ENCODE results near the gene MYOF.
A peak's percentile ranks its signal among the peaks of the same experiment; 100 is the strongest.
"Not testable (repeated sequence)": the region's sequence is repeated elsewhere in the genome, so short reads cannot be mapped to it uniquely, and the experiment has no call there.

Gene MYOF

DNA sequence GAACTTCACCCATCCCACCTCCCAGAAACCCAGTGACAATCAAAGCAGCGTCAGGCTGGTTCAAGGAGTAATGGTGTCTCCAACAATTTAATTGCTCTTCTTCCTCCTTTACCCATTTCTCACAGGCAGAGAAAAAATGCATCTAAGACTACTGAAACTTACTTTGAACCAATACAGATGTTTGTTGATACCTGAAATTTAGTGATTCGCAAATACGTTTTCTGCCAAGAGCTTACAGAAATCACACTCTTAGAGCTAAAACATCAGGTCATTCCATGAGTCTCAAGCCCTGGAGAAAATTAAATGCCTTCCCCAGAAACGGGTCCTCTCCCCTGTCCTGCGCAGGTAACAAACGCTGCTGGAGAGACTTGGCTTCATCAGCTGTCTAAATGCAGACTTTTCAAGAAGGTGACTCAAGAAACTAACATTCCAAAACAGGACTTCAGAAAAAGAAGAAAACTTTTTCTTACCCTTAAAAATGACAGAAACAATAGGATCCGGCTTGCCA, 443 bp downstream of the MYOF start:
- no peak for DNase-seq

DNA sequence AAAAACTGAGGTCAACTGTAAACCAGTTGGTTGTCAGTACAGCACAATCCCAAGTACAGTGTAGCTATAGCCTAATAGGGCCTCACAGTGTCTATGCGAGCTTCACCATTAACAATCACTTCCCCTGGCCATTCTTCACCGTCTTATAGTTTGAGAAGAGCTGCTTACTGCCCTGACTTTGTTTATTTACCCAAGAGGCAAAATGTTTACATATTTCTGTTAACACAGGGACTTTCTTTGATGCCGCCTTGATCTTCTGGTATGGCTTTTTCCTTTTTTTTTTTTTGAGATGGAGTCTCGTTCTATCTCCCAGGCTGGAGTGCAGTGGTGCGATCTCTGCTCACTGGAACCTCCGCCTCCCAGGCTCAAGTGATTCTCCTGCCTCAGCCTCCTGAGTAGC, 3.3 kb downstream of the MYOF start:
- no peak for DNase-seq

DNA sequence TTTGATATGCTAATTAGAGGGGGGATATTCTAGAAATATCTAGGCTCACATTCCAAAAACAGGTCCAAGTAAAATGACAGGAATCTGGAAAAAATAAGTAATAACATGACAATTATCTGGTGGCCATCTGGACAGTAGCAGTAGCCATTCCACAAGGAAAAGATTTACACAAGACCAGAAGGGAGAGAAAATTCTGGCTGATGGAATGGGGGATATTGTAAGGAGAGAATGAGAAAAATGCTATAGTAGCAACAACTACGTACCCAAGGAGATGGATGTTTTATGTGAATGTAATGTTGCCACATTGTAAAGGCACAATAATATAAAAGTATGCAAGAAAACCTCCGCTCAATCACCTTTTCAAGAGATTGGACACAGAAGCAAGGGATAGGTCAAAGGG, 5.4 kb downstream of the MYOF start:
- DNase-seq: no peak

DNA sequence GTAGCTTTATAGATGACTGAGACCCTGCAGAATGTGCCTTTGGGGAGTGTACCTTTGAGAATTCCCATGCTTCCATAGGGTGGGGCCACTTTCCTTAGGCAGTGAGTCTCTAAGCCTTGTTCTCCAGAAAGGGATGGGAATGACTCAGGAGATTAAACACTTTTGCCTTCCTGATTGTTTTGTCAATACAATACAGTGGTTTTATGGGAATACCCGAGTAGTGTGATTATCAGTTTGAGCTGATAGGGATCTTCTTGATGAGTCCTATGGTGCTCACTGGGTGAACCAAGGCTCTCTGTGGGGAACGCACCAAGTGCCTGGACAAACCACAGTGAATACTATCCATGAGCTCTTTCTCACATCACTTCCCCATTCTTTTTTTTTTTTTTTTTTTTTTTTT, 6.3 kb downstream of the MYOF start:
- no peak for DNase-seq

DNA sequence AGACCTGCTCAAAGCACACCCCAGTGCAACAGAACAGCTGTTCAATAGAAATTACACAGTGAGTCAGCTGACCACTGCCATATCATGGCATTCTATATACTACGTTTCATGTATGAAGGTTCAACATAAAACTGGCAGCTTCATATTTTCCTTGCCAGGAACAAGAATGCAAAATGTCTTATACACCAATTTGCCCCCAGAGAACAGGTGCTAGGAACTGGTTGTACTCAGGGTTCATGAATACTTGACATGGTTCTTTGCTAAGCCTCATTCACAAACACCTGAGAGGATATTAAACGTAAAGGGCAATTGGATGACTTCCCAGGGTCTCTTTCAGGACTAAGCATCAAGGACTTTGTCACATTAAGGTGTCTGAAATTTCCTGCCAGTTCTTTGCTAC, 6.9 kb downstream of the MYOF start:
- DNase-seq: no peak

DNA sequence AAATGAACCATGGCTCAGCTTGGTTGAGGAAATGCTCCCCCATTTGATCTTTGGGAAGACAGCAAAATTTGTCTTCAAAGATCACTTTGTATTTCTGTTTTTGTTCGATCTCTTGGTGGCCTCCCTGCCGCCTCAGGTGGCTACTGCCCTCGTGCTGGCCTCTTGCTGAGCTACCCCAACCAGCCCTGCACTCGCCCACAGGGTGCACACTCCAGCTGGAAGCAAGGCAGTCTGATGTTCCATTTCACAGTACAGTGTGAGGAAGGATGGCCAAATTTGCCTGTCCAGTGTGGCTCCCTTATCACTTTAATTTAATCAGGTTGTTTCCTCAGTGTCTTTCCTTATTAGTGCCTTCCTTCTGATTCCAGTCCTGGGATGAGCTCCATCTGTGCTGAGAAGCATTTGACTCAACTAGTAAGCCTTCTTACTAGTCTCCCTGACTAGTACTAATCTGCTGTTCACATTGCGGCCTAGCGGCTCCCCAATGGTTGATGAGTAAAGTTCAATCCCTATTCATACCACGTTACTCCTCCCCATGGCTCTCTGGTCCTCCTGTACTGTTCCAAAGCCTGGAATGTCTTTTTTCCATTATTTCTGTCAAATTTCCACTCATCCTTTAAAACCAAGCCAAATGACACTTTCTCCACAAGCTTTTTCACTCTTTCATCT, 8.2 kb downstream of the MYOF start:
- DNase-seq: no peak

DNA sequence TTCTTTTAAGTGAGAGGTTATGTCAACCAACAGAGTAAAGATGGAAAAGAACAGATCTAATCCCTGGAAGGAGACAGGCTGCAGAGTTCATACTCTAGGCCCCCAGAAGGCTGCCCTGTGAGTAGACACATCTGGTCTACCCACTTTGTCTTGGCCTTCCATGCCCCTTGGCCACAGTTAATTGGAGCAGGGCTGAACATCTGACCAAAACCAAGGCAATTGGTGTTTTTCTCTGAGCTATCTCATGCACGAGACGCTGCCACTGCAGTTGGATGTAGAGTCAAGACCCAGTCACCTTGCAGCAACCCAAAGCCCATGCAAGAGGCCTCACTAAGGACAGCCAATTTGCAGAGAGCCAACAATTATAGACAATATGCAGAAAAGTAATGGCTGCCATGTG, 9.0 kb downstream of the MYOF start:
- no peak for DNase-seq

DNA sequence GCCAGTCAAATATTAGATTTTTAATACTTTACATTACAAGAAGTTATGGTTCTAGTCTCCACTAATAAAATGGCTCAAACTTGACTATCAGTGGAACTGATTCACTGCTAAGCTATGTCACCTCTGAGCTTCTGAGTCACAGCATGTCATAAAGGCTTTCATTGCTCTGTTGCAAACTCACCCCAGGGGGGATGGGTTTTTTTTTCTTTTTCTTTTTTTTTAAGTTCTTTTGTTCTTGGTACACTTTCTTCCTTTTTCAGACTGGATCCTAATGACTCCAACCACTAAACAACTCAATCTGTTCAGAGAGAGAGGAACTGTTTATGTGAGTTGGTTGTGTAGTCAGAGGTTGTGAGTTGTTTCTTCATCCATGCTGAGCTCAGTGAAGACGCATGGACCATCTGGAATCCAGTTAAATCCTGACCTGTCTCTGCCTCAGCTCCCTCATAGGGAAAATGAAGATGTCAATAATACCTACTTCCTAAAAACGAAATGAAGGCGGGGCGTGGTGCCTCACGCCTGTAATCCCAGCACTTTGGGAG, 11.0 kb downstream of the MYOF start:
- DNase-seq: no peak

DNA sequence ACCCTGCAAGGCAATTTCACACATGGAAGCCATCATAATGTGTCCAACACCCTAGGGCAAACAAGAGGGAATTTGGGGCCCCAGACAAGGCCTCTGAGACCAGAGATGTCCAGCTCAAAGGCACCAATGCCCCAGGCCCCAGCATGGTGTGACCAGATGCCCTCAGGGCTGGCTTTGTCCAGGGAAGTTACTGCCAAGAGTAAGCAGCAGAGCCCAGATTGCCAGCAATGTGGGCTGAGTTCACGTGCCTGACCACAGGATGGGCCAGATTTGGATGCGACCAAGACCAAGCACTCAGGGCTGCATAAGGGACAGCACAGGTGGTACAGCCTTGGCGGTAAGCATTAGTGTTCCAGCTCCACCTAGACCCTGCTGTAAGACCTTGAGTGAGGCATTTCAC, 12.7 kb downstream of the MYOF start:
- no peak for DNase-seq

DNA sequence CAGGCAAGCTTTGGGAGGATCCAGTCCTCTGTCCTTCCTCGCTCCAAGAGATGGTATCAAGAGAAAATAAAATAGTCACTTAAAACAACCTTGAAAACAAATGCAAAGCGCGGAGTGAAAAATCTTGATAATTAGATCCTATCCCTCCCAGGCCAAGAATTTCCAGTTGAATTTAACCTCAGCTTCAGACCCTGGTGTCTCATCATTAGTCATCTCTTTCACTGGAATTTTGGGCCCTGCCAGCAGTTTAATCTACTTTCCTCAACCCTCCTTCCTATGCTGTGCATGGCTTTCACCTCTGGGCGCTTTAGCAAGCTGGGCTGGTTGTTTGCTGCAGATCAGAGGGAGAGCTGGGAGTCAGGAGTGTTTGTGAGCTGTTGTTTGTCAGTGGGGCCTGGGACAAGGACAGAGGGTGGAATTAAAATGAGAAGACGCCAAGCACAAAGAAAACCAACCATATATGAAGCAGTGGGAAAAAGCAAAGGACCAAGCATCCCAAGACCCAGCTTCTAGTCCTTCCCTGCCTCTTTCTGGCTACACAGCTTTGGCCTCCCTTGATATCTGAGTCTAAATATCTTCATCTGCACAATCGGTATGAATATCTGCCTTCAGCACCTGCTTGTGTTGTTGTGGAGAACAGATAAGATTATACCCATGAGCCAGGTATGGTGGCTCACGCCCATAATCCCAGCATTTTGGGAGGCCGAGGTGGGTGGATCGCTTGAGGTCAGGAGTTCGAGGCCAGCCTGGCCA, 13.5 kb downstream of the MYOF start:
- DNase-seq: no peak

DNA sequence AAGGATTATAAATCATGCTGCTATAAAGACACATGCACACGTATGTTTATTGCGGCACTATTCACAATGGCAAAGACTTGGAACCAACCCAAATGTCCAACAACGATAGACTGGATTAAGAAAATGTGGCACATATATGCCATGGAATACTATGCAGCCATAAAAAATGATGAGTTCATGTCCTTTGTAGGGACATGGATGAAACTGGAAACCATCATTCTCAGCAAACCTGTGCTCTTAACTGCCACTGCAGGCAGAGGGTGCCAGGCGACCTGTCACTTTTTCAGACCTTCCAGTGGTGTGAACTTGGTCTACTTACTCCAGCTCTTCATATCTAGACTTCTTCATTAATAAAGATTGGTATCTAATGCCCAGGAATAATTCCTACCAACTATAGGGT, 14.5 kb downstream of the MYOF start:
- not testable (repeated sequence) for DNase-seq

DNA sequence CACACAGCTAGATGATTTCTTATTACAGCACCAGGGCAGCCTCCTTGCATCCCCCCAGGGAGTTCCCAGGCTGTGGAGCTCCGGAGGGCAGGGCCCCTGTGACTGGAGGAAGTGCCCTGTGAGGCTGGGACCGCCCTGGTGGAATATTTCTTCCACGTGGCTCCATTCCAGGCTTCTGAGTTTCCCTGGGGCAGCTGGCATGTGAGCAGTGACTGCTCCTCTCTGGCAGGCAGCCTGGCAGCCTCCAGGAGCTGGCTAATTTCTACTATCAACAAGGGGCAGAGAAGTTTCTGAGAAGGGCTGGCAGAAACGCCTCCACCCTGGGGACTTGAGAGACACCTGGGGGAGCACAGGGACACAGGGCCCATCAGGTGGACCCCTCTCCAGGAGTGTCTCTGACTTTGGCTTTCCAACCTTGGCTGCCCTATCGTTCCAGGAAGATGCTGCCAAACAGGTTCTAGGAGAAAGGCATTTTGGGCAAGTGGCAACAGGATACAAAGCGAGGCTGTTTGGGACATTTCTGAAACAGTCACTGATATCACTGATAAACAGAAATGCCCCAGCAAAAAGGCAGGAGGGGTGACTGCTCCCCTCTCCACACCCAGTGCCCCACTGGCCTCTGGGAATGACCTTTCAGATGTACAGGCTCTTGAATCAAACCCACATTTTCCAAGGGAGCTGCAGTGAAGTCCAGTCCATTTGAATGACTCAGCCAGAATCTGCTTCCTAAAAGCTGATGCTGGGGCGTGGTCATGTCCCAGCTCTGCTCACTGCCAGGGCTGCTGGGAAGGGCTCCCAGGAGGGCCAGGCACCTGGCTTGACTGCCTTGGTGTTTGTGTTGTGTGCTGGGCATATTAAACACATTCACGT, 16.1 kb downstream of the MYOF start:
- peak; percentile 20 for DNase-seq

DNA sequence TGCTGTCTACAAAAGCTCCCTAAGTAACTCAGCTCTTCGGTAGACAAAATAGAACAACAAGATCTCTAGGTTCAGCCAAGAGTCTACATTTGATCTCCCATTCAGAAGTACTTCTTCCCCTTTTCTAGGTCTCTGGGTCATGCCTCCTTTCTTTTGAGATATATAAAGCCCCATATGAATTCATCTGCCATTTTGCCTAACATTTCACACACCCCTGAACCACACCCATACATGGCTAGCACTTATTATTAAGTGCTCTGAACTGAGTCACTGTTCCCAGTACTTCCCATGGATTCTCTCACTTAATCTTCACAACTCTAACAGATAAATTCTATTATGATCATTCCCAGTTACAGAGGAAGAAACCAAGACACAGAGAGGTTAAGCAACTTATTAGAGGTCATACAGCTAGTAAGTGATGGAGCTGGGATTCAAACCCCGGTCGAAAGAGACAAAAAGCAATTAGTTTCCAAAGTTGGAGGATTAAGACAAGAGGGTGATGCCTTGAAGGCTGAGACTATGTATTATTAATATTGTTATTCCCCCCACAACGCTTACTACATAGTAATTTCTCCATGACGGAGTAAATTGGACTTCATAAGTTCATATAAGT, 17.3 kb downstream of the MYOF start:
- no peak for DNase-seq

DNA sequence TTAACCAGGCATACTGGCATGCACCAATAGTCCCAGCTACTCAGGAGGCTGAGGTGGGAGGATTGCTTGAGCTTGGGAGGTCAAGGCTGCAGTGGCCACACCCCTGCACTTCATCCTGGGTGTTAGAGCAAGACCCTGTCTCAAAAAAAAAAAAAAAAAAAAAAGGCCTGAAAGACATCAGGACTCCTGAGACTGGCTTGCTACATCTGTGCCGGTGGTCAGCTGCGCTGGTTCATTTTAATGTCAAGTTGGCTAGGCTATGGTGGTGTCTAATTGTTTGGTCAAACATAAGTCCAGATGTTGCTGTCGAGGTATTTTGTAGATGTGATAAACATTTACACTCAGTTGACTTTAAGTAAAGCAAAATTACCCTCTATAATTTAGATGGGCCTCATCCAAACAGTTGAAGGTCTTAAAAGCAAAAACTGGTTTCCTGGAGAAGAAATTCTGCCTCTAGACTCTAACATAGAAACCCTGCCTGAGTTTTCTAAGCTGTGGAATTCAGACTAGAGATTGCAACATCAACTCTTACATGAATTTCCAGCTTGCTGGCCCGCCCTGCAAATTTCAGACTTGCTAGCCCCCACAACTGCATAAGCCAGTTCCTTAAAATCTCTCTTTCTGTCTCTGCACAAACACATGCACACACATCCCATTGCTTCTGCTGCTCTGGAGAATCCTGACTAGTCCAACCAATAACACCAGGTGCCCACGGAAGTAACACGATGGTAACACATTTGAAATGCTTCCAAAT, 18.2 kb downstream of the MYOF start:
- DNase-seq: no peak

DNA sequence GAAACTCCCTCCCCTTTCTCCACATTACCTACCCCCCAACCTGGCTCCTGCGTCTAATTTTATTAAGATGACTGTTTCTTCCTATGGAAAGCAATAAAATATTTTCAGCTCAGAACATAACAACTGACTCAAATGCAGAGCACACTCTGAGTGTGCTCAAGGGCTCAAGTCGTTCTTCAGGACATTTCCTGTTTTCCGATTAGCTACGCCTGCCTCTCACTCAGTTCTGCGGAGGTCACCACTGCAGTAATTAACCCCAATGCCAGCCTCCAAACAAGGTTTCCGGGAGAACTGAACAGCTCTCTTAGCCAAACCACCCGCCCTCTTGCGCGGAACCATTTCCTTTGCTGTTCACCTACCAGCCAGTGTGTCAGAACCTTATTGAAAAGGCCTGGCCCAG, 19.3 kb downstream of the MYOF start:
- no peak for DNase-seq

DNA sequence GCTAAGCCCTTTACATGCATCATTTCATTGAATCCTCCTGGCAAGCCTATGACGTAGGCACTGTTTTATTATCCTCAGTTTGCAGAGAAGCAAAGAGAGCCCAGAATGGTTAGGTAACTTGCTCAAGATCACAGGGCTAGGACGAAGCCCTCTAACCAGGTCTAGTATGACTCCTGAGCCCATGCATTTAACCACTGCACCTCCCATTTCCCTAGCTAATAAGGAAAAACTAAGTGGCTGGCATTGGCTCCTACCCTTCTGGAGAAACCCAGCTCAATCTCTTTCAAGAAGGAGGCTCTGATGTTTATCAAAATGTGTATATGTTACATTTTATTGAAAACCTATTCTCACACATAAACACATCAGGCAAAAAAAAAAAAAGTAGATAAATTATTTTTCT, 19.8 kb downstream of the MYOF start:
- no peak for DNase-seq

DNA sequence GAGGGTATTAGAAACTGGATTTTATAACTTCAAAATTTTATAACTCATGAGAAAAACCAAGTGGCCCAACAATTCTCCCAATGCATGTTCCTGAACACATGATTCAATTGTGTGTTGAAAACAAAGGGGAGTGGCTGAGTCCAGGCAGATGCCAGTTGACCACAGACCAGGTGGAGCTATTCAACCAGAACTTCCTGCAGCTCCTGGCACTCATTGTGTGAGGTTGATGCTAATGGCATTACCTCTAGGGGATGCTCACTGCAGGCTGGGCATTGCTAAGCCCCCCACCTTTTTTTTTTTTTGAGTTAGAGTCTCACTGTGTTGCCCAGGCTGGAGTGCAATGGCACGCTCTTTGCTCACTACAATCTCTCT, 20.3 kb downstream of the MYOF start:
- DNase-seq: no peak

DNA sequence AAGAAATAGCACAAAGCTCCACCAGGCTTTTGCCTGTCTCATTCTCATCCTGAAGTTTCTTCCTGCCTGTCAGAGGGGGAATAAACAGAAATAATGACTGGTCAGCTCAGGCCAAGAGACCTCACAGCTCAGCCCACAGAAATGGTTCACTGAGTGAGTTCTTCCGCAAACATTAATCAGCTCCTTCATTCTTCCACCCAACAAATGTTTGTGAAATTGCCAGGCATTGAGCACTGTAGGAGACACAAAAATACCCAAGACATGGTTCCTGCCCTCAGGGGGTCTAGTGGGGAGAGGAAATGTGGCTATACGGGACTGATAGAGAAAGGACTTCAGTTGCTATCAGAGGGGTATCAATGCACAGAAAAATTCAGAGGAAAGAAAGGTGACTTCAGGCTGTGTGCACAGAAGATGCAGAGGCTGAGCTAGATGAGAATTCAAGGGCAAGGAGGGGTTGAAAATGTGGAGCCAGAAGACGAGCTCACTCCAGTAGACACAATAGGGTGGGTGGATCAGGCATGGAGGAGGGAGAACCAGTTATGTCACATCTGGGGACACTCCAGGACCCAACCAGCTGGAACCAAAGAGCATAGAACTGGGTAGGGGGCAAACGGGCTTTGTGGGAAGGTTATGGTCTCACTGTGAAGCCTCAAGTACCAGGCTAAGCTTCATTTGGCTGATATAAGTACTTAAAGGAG, 20.9 kb downstream of the MYOF start:
- no peak for DNase-seq

DNA sequence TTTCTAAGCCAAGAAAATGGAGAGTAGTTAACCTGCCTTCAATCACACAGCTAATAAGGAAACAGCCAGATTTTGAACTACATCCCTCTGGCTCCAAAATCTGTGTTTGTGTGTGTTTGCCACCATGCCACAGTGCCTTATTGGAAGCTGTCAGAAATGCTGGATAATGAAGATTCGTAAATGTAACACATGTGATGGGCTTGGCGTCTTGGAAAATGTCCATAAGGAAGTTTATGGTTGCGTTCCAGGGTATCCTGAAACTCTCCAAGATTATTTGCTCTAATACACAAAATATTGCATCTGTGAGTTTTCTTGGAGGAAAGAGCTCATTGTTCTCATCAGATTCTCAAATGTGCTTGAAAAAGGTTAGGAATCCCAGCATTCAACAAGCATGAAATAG, 22.7 kb downstream of the MYOF start:
- DNase-seq: no peak

DNA sequence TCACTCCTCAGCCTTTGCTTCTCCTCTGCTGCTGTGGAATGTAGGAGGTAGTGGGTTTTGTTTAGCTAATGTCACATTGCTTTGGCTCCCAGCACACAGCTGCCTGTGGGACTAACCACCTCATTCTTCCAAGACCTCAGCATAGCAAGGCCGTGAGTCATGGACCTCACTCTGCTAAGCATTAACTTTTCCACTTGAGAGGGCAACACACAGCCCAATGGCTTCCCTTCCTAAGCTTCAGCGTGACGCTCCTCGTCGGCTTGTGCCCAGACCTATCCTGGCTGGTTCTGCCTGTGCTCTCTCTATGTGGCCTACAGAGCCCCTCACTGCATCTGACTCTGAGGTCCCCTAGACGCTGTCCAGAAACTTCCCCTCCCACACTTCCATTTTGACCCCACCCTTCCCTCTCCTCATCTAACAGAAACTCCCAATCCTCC, 23.3 kb downstream of the MYOF start:
- no peak for DNase-seq

DNA sequence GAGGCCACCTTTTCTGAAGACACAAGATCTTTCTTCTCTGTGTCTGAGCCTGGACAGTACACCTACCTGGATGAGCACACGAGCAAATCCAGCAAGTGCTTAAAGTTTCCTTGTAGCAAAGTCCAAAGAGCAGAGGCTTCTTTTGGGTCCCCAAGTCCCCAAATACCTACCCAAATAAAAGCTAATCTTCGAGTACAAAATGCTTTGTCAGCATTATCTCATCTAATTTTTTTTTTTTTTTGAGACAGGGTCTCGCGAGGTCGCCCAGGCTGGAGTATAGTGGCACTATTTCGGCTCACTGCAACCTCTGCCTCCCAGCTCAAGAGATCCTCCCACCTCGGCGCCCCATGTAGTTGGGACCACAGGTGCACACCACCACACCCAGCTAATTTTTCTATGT, 24.6 kb downstream of the MYOF start:
- DNase-seq: no peak

DNA sequence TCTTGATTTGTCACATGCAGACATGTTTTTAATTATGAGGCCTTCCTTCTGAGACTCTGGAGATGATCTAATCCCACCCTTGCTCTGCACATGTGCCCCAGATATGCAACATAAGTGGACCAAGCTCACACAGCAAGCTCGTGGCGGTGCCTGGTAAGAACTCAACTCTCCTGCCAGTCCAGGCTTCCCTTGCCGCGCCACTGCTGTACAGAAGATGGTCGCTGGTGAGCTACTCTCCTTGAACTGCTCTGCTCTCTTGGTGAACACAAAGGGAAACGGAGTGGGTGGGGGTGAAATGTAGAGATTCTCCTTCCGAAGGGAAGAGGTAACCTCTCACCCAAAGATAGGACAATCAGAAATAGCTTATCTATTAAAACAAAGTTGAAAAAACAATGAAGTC, 25.7 kb downstream of the MYOF start:
- no peak for DNase-seq
